PFSK-1 (cell line): ENCODE measurements around the gene TIMD4.

Experiments used
- POLR2AphosphoS5 ChIP-seq: IDR thresholded peaks from 2 replicates; pipeline ENCODE4 v1.6.1; 2012; ENCODE audit warnings: low read depth, mild to moderate bottlenecking, control low read depth, low read length, moderate library complexity
- SIN3A ChIP-seq: IDR thresholded peaks from 2 replicates; pipeline ENCODE4 v1.6.1; 2012; ENCODE audit warnings: mild to moderate bottlenecking, low read length, moderate library complexity, borderline replicate concordance; ENCODE audit not compliant: insufficient read depth

GRCh38 chr5:156871212-156871611 lies 91.8 kb downstream of the TIMD4 start:
- no peak for TF ChIP-seq POLR2AphosphoS5
- no peak for TF ChIP-seq SIN3A
